BLaER1 (cell line): ENCODE results near the gene CYP1A2.

ENCODE experiments used
- H3K27ac ChIP-seq: shearing (Covaris generic); formaldehyde crosslinking; 2 replicates; pipeline ENCODE4 v1.8.1; 2022
- H3K27me3 ChIP-seq: shearing (Covaris generic); formaldehyde crosslinking; 2 replicates; pipeline ENCODE4 v1.8.1; 2022
- H3K36me3 ChIP-seq: shearing (Covaris generic); formaldehyde crosslinking; 2 replicates; pipeline ENCODE4 v1.8.1; 2022
- H3K4me1 ChIP-seq: shearing (Covaris generic); formaldehyde crosslinking; 2 replicates; pipeline ENCODE4 v1.8.1; 2022
- H3K4me2 ChIP-seq: shearing (Covaris generic); formaldehyde crosslinking; 2 replicates; pipeline ENCODE4 v1.8.1; 2022
- H3K4me3 ChIP-seq: shearing (Covaris generic); formaldehyde crosslinking; 2 replicates; pipeline ENCODE4 v1.8.1; 2022
- H3K9ac ChIP-seq: shearing (Covaris generic); formaldehyde crosslinking; 2 replicates; pipeline ENCODE4 v1.8.1; 2022
- H3K9me3 ChIP-seq: shearing (Covaris generic); formaldehyde crosslinking; 2 replicates; pipeline ENCODE4 v1.8.1; 2022
- H4K20me1 ChIP-seq: shearing (Covaris generic); formaldehyde crosslinking; 2 replicates; pipeline ENCODE4 v1.8.1; 2022
- Cebpa-rat ChIP-seq: shearing (Covaris generic); IDR thresholded peaks from 2 replicates; pipeline ENCODE4 v1.8.1; 2022

The CYP1A2 gene

DNA sequence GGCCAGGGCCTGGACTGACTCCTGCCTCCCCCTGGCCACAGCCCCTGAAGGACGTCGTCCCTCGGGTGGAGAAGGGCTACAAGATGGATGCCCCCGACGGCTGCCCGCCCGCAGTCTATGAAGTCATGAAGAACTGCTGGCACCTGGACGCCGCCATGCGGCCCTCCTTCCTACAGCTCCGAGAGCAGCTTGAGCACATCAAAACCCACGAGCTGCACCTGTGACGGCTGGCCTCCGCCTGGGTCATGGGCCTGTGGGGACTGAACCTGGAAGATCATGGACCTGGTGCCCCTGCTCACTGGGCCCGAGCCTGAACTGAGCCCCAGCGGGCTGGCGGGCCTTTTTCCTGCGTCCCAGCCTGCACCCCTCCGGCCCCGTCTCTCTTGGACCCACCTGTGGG, 53.6 kb downstream of the CYP1A2 start:
- H4K20me1 ChIP-seq = peaks cover 64% of the 10 kb centered on the region

DNA sequence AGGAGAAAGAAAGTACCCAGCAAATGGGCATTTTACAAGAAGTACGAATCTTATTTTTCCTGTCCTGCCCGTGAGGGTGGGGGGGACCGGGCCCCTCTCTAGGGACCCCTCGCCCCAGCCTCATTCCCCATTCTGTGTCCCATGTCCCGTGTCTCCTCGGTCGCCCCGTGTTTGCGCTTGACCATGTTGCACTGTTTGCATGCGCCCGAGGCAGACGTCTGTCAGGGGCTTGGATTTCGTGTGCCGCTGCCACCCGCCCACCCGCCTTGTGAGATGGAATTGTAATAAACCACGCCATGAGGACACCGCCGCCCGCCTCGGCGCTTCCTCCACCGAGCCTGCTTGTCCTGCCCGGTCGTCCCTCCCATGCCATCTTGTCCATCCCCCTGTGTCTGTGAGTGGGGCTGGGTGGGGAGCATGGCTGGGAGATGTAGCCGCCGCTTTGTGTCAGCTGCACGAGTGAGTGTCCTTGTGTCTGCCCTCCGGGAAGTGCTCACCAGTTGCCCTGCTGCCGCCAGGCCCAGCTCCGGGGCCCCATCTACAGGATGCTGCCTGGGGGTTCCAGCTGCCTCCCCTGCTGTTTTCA, 54.3 kb downstream of the CYP1A2 start:
- no peak for TF ChIP-seq Cebpa-rat
- Histone ChIP-seq H3K4me3 (no peak overlapping the region), H3K9ac (no peak overlapping the region), H3K27me3 (no peaks in the 10 kb centered on the region), H4K20me1 (peaks cover 57% of the 10 kb centered on the region), H3K9me3 (no peaks in the 10 kb centered on the region), H3K4me1 (peaks cover 26% of the 10 kb centered on the region), H3K4me2 (no peak overlapping the region), H3K27ac (no peak overlapping the region), H3K36me3 (peaks cover 75% of the 10 kb centered on the region)

More for the DNA sequence above, 53.6 kb downstream of the CYP1A2 start:
- Histone ChIP-seq H3K4me2 (no peak overlapping the region), H3K27me3 (no peaks in the 10 kb centered on the region), H3K9ac (no peak overlapping the region), H3K36me3 (peaks cover 81% of the 10 kb centered on the region), H3K27ac (no peak overlapping the region), H3K4me1 (peaks cover 33% of the 10 kb centered on the region), H3K9me3 (no peaks in the 10 kb centered on the region), H3K4me3 (no peak overlapping the region)
- no peak for TF ChIP-seq Cebpa-rat

DNA sequence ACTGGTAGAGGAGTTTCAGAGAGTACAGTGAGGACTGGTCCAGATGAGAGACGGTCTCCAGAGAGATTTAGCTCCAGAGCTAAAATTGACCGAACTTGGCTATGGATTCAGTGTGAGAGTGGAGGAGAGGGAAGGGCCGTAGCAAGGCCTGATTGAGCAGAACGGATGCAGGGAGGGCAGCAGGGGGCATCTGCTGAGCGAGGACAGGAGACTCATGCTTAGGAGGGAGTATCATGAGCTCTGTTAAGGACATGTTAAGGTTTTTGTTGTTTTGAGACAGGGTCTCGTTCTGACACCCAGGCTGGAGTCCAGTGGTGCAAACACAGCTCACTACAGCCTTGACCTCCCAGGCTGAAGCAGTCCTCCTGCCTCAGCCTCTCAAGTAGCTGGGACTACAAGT, 56.3 kb downstream of the CYP1A2 start:
- H3K36me3 ChIP-seq = peaks cover 55% of the 10 kb centered on the region
- H3K27ac ChIP-seq = no peak overlapping the region

More for the DNA sequence above, 56.3 kb downstream of the CYP1A2 start:
- H3K4me3 ChIP-seq = no peak overlapping the region
- peaks cover 7% of the 10 kb centered on the region for H3K4me1 ChIP-seq
- no peaks in the 10 kb centered on the region for H3K9me3 ChIP-seq
- no peak for TF ChIP-seq Cebpa-rat
- peaks cover 37% of the 10 kb centered on the region for H4K20me1 ChIP-seq
- H3K27me3 ChIP-seq = no peaks in the 10 kb centered on the region
- no peak overlapping the region for H3K9ac ChIP-seq
- no peak overlapping the region for H3K4me2 ChIP-seq
